Measurements from ENCODE around the gene ZNF837. TPM values are rescaled to one million over a fixed set of nuclear protein-coding genes. Genes with fewer than 3 reads are reported as not detected.
"Not testable (repeated sequence)": the region's sequence is repeated elsewhere in the genome, so short reads cannot be mapped to it uniquely, and the experiment has no call there.

Gene ZNF837
- total RNA-seq, result 1 to 10 TPM; 1.1 to 1.9 TPM

GRCh38 chr19:58380662-58381459 lies at the start of gene ZNF837:
Gene ZNF837 (minus strand): TSS chr19:58381030. CDS start chr19:58369332, 11,698 bp downstream.
- Mint-ChIP-seq H3K27me3 (no peaks in the 10 kb centered on the region), H3K27ac (peak within 1 kb of the TSS; percentile 94), H3K9me3 (no peaks in the 10 kb centered on the region), H3K4me1 (peaks cover 13% of the 10 kb centered on the region), H3K36me3 (ENCODE audit: low read depth) (peaks cover 4% of the 10 kb centered on the region), H3K4me3 (peak within 1 kb of the TSS; percentile 95)
- ATAC-seq (replicated peaks), result peak; percentile 92

- ATAC-seq (replicated peaks), result no peak
- peaks cover 23% of the 10 kb centered on the region for H3K36me3 Mint-ChIP-seq (ENCODE audit: low read depth)
- H3K27me3 Mint-ChIP-seq, result no peaks in the 10 kb centered on the region
- no peak overlapping the region for H3K4me3 Mint-ChIP-seq
- H3K9me3 Mint-ChIP-seq, result peaks cover 21% of the 10 kb centered on the region
- no peaks in the 10 kb centered on the region for H3K4me1 Mint-ChIP-seq
- no peak overlapping the region for H3K27ac Mint-ChIP-seq
These were observed 48.9 kb upstream of the ZNF837 start for GRCh38 chr19:58429745-58430144.

GRCh38 chr19:58428617-58429016 lies 47.8 kb upstream of the ZNF837 start:
- Mint-ChIP-seq H3K27ac (no peak overlapping the region), H3K27me3 (no peaks in the 10 kb centered on the region), H3K4me3 (no peak overlapping the region), H3K36me3 (ENCODE audit: low read depth) (peaks cover 12% of the 10 kb centered on the region), H3K9me3 (peaks cover 17% of the 10 kb centered on the region), H3K4me1 (no peaks in the 10 kb centered on the region)
- ATAC-seq (replicated peaks), result no peak

- peaks cover 53% of the 10 kb centered on the region for H3K36me3 Mint-ChIP-seq (ENCODE audit: low read depth)
- H3K9me3 Mint-ChIP-seq, result no peaks in the 10 kb centered on the region
- no peak overlapping the region for H3K4me3 Mint-ChIP-seq
- H3K4me1 Mint-ChIP-seq, result no peaks in the 10 kb centered on the region
- no peaks in the 10 kb centered on the region for H3K27me3 Mint-ChIP-seq
- no peak for ATAC-seq (replicated peaks)
- H3K27ac Mint-ChIP-seq, result no peak overlapping the region
These were observed 36.2 kb upstream of the ZNF837 start for GRCh38 chr19:58417071-58417470.

GRCh38 chr19:58416604-58417003 lies 35.8 kb upstream of the ZNF837 start:
- H3K9me3 Mint-ChIP-seq, result no peaks in the 10 kb centered on the region
- no peak for ATAC-seq (replicated peaks)
- H3K4me1 Mint-ChIP-seq, result no peaks in the 10 kb centered on the region
- peaks cover 53% of the 10 kb centered on the region for H3K36me3 Mint-ChIP-seq (ENCODE audit: low read depth)
- no peak overlapping the region for H3K4me3 Mint-ChIP-seq
- H3K27ac Mint-ChIP-seq, result no peak overlapping the region
- H3K27me3 Mint-ChIP-seq, result no peaks in the 10 kb centered on the region

- Mint-ChIP-seq H3K4me1 (peaks cover 30% of the 10 kb centered on the region), H3K27ac (peak overlapping the region; percentile 93), H3K36me3 (ENCODE audit: low read depth) (peaks cover 16% of the 10 kb centered on the region), H3K27me3 (no peaks in the 10 kb centered on the region), H3K9me3 (no peaks in the 10 kb centered on the region), H3K4me3 (peak overlapping the region; percentile 93)
- ATAC-seq (replicated peaks), result no peak
These were observed 28.4 kb upstream of the ZNF837 start for GRCh38 chr19:58409010-58409790.

GRCh38 chr19:58408152-58409009 lies 27.6 kb upstream of the ZNF837 start, which contains the start of gene ZNF584:
Gene ZNF584 (plus strand): TSS chr19:58408649. CDS start chr19:58409148, 499 bp downstream.
- Mint-ChIP-seq H3K9me3 (no peaks in the 10 kb centered on the region), H3K27ac (peak within 1 kb of the TSS; percentile 93)

GRCh38 chr19:58407658-58408151 lies 26.9 kb upstream of the ZNF837 start:
- ATAC-seq (replicated peaks), result peak; percentile 23
- H3K9me3 Mint-ChIP-seq, result no peaks in the 10 kb centered on the region
- H3K36me3 Mint-ChIP-seq (ENCODE audit: low read depth), result peaks cover 10% of the 10 kb centered on the region
- H3K4me3 Mint-ChIP-seq, result peak overlapping the region; percentile 93
- no peaks in the 10 kb centered on the region for H3K27me3 Mint-ChIP-seq
- H3K4me1 Mint-ChIP-seq, result peaks cover 30% of the 10 kb centered on the region
- peak overlapping the region; percentile 93 for H3K27ac Mint-ChIP-seq

More at GRCh38 chr19:58408152-58409009, 27.6 kb upstream of the ZNF837 start, which contains the start of gene ZNF584:
- Mint-ChIP-seq H3K36me3 (ENCODE audit: low read depth) (peaks cover 16% of the 10 kb centered on the region), H3K27me3 (no peaks in the 10 kb centered on the region), H3K4me1 (peaks cover 30% of the 10 kb centered on the region), H3K4me3 (peak within 1 kb of the TSS; percentile 93)
- ATAC-seq (replicated peaks), result peak; percentile 95

- Mint-ChIP-seq H3K27ac (peak overlapping the region; percentile 93), H3K27me3 (no peaks in the 10 kb centered on the region), H3K4me1 (peaks cover 30% of the 10 kb centered on the region), H3K36me3 (ENCODE audit: low read depth) (peaks cover 5% of the 10 kb centered on the region), H3K4me3 (peak overlapping the region; percentile 93), H3K9me3 (no peaks in the 10 kb centered on the region)
- ATAC-seq (replicated peaks), result no peak
These were observed 26.2 kb upstream of the ZNF837 start for GRCh38 chr19:58406818-58407657.

- H3K4me1 Mint-ChIP-seq, result peaks cover 24% of the 10 kb centered on the region
- H3K4me3 Mint-ChIP-seq; ATAC-seq (replicated peaks); H3K27me3 Mint-ChIP-seq; H3K9me3 Mint-ChIP-seq; H3K27ac Mint-ChIP-seq: not testable (repeated sequence)
- H3K36me3 Mint-ChIP-seq (ENCODE audit: low read depth), result peaks cover 10% of the 10 kb centered on the region
These were observed 23.2 kb upstream of the ZNF837 start for GRCh38 chr19:58403920-58404478.

- H3K27ac Mint-ChIP-seq, result no peak overlapping the region
- H3K4me1 Mint-ChIP-seq, result peaks cover 15% of the 10 kb centered on the region
- peak overlapping the region; percentile 90 for H3K4me3 Mint-ChIP-seq
- H3K9me3 Mint-ChIP-seq, result no peaks in the 10 kb centered on the region
- no peak for ATAC-seq (replicated peaks)
- H3K36me3 Mint-ChIP-seq (ENCODE audit: low read depth), result peaks cover 19% of the 10 kb centered on the region
- no peaks in the 10 kb centered on the region for H3K27me3 Mint-ChIP-seq
These were observed 21.1 kb upstream of the ZNF837 start for GRCh38 chr19:58401840-58402421.

GRCh38 chr19:58400916-58401839 lies 20.3 kb upstream of the ZNF837 start:
- H3K4me3 Mint-ChIP-seq, result peak overlapping the region; percentile 90
- no peaks in the 10 kb centered on the region for H3K27me3 Mint-ChIP-seq
- ATAC-seq (replicated peaks), result peak; percentile 99
- H3K9me3 Mint-ChIP-seq, result no peaks in the 10 kb centered on the region
- H3K4me1 Mint-ChIP-seq, result peaks cover 7% of the 10 kb centered on the region
- H3K27ac Mint-ChIP-seq, result peak overlapping the region; percentile 97
- peaks cover 20% of the 10 kb centered on the region for H3K36me3 Mint-ChIP-seq (ENCODE audit: low read depth)
